GM12891 (cell line): ENCODE data around the gene BCL11A.

Experiments used
- DNase-seq: peaks from one replicate; pipeline ENCODE4 v3.0.0; 2011; ENCODE audit warnings: low spot score; ENCODE audit not compliant: insufficient read length
- FAIRE-seq: peaks from 2 replicates; lab custom pipeline; 2011; peaks lifted over from hg19 to GRCh38; lab: Jason Lieb, UNC
- PAX5 ChIP-seq: IDR thresholded peaks from 2 replicates; pipeline ENCODE4 v1.6.1; 2011; ENCODE audit warnings: low read length, moderate library complexity, mild to moderate bottlenecking; ENCODE audit not compliant: insufficient read depth, severe bottlenecking
- POLR2A ChIP-seq: IDR thresholded peaks from 2 replicates; pipeline ENCODE4 v1.6.1; 2011; ENCODE audit warnings: low read depth, low read length, control low read depth
- POLR2AphosphoS5 ChIP-seq: IDR thresholded peaks from 2 replicates; pipeline ENCODE4 v1.6.1; 2011; ENCODE audit warnings: low read depth, low read length, control low read depth
- POU2F2 ChIP-seq: IDR thresholded peaks from 2 replicates; pipeline ENCODE4 v1.6.1; 2011; ENCODE audit warnings: low read depth, mild to moderate bottlenecking, control low read depth, low read length, moderate library complexity
- SPI1 ChIP-seq: IDR thresholded peaks from 2 replicates; pipeline ENCODE4 v1.6.1; 2011; ENCODE audit warnings: low read depth, low read length, control low read depth
- TAF1 ChIP-seq: IDR thresholded peaks from 2 replicates; pipeline ENCODE4 v1.6.1; 2011; ENCODE audit warnings: low read depth, low read length, control low read depth

Gene BCL11A

DNA sequence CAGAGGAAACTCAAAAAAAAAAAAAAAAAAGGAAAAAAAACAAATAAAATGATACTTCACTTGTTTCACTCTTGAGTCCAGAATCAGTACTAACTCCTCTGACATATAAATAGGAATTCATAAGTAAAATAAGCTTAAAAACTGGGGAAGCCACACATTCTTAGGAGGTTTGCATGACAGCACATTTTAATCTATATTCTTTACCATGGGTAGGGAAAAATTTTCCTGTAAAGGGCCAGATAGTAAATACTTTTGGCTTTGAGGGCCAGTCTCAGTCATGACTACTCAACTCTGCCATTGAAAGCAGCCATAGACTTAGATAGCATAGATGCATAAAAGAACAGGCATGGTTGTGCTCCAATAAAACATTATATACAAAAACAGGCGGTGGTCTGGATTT is 145.2 kb downstream of the BCL11A start:
- no peak for FAIRE-seq
- TF ChIP-seq POLR2AphosphoS5 (no peak), POU2F2 (no peak), POLR2A (no peak), TAF1 (no peak), SPI1 (no peak), PAX5 (no peak)
- DNase-seq, result no peak

DNA sequence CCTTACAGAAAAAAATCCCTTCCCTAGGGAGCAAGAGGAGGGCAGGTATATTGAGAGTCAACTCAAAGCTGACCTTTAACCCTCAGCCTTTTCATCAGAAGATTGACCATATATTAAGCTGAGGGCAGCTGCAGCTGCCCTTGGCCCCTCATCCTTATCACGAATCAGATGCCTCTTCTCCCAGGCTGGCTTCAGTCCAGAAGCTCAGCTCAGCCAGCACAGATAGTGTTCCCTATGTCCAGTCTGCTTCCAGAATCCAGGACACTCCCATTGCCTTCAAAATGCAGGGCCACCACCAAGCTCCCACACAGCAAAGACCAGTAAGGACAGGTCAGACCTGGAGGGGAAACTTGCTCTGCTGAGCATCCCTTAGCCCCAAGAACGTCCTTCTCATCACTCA is 146.1 kb downstream of the BCL11A start:
- DNase-seq, result no peak
- FAIRE-seq, result no peak
- TF ChIP-seq PAX5, result no peak
- no peak for TF ChIP-seq POLR2A
- no peak for TF ChIP-seq SPI1
- no peak for TF ChIP-seq POLR2AphosphoS5
- TF ChIP-seq POU2F2, result no peak
- TF ChIP-seq TAF1, result no peak

- no peak for TF ChIP-seq TAF1
- TF ChIP-seq POLR2A, result no peak
- no peak for TF ChIP-seq PAX5
- no peak for TF ChIP-seq POU2F2
- TF ChIP-seq POLR2AphosphoS5, result no peak
- TF ChIP-seq SPI1, result no peak
- DNase-seq (no peak), FAIRE-seq (no peak)
Measured at GRCh38 chr2:60406192-60406591, 147.3 kb downstream of the BCL11A start.

- FAIRE-seq (no peak), DNase-seq (no peak)
- TF ChIP-seq POU2F2 (no peak), SPI1 (no peak), POLR2A (no peak), POLR2AphosphoS5 (no peak), TAF1 (no peak), PAX5 (no peak)
Measured at GRCh38 chr2:60405271-60405919, 148.1 kb downstream of the BCL11A start.
